ENCODE data around the gene INSRR.

GRCh38 chr1:156815307-156815826, 43.5 kb downstream of the INSRR start:
- TF ChIP-seq POLR2A (IDR thresholded peaks at IDR 0.05) (no peak), CTCF (IDR thresholded peaks at IDR 0.05) (no peak)

All from ovary (tissue), 3 donors.